ENCODE results near the gene SLC24A3.

Gene SLC24A3

GRCh38 chr20:19304886-19305415 lies 92.5 kb downstream of the SLC24A3 start:
- DNase-seq, result no peak

GRCh38 chr20:19308146-19308545 lies 95.7 kb downstream of the SLC24A3 start:
- DNase-seq, result no peak

GRCh38 chr20:19310541-19310940 lies 98.1 kb downstream of the SLC24A3 start:
- no peak for DNase-seq

GRCh38 chr20:19313342-19314069 lies 101.1 kb downstream of the SLC24A3 start:
- DNase-seq, result no peak

- DNase-seq, result no peak
These were observed 102.2 kb downstream of the SLC24A3 start for GRCh38 chr20:19314621-19315020.

- no peak for DNase-seq
These were observed 105.0 kb downstream of the SLC24A3 start for GRCh38 chr20:19317237-19318069.

GRCh38 chr20:19318610-19319009 lies 106.2 kb downstream of the SLC24A3 start:
- no peak for DNase-seq

- DNase-seq, result no peak
These were observed 107.6 kb downstream of the SLC24A3 start for GRCh38 chr20:19320005-19320404.

GRCh38 chr20:19321176-19321575 lies 108.7 kb downstream of the SLC24A3 start:
- DNase-seq, result no peak

- DNase-seq, result no peak
These were observed 109.9 kb downstream of the SLC24A3 start for GRCh38 chr20:19322061-19322985.

- no peak for DNase-seq
These were observed 115.0 kb downstream of the SLC24A3 start for GRCh38 chr20:19327401-19327800.

- DNase-seq, result no peak
These were observed 116.2 kb downstream of the SLC24A3 start for GRCh38 chr20:19328676-19329075.

- no peak for DNase-seq
These were observed 117.6 kb downstream of the SLC24A3 start for GRCh38 chr20:19330038-19330437.

- DNase-seq, result no peak
These were observed 118.3 kb downstream of the SLC24A3 start for GRCh38 chr20:19330731-19331130.

GRCh38 chr20:19333563-19333962 lies 121.1 kb downstream of the SLC24A3 start:
- DNase-seq, result no peak

GRCh38 chr20:19335341-19335740 lies 122.9 kb downstream of the SLC24A3 start:
- DNase-seq, result no peak

GRCh38 chr20:19335916-19336315 lies 123.5 kb downstream of the SLC24A3 start:
- DNase-seq, result no peak

- DNase-seq, result no peak
These were observed 124.2 kb downstream of the SLC24A3 start for GRCh38 chr20:19336631-19337030.

- DNase-seq, result no peak
These were observed 125.9 kb downstream of the SLC24A3 start for GRCh38 chr20:19338380-19338779.

GRCh38 chr20:19338960-19339359 lies 126.5 kb downstream of the SLC24A3 start:
- DNase-seq, result no peak

GRCh38 chr20:19341348-19342053 lies 129.1 kb downstream of the SLC24A3 start:
- DNase-seq, result no peak

GRCh38 chr20:19344341-19344740 lies 131.9 kb downstream of the SLC24A3 start:
- DNase-seq, result no peak

Data from cortex of kidney (tissue), 1 donor.